ENCODE data around the gene MCRIP1.

MCRIP1 gene

DNA sequence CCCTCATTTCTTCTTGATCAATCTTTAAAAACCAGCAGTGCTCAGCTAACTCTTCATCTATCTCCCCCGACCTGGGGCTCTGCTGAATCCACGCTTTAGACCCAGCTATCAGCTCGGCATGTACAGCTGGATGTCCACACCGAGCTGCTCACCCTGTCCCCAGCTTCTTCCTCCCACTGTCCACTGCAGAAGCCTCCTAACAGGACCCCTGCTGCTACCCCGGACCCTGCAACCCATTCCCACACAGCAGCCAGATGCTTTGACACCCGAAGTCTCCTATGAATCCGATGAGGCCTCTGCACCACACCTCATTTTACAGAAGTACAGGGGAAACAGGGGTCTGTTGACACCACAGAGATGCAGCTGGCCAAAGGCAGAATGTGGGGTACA lies 15.3 kb downstream of the MCRIP1 start:
- DNase-seq: no peak

DNA sequence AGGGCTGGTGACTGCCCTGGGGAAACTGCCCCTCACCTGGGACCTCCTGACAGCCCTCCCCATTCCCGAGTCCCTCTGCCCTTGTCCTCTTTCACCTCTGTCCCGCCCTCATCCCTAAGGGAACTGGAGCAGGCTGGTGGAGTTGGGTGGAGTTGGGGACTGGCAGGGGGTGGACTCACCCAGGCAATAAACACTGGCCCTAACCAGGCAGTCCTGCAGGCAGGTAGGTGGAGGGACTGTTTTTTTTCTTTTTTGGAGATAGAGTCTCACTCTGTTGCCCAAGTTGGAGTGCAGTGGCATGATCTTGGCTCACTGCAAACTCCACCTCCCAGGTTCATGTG lies 17.5 kb downstream of the MCRIP1 start:
- no peak for DNase-seq

DNA sequence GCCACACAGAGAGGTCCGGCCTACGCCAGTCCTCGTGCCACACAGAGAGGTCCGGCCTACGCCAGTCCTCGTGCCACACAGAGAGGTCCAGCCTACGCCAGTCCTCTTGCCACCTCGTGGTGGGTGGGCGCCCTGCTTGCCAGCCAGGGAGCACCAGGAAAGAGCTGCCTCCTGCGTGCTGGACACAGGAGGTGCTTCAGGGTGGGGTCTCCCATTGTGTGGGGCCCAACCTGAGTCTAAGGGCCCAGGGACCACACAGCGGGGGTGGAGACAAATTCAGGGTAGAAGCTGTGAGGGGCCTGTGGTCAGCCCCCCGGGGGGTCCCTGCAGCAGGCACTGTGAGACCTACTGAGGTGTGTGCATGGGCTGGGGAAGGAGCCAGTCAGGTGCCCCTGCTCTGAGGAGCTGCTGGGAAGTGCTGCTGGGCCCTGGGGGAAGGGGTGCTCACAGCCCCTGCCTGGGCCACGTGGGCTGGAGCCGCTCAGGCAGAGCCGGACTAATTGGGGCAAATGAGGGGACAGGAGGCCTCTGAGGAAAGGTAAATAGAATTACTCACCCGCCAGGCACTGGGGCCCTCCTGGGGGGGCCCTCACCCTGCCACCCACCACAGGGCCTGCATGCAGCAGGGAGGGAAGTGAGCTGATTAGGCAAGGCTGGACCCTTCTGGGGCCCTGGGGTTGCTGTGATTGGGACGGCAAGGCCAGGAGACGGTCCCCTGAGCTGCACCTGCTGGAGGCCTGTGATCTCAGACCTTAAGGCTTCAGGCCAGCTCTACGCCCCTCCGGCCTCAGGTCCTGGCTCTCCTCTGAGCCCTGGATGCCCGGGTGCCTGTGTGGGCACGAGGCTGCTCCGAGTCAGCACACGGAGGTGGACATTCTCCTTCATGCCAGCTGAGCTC lies 18.1 kb downstream of the MCRIP1 start:
- no peak for DNase-seq

DNA sequence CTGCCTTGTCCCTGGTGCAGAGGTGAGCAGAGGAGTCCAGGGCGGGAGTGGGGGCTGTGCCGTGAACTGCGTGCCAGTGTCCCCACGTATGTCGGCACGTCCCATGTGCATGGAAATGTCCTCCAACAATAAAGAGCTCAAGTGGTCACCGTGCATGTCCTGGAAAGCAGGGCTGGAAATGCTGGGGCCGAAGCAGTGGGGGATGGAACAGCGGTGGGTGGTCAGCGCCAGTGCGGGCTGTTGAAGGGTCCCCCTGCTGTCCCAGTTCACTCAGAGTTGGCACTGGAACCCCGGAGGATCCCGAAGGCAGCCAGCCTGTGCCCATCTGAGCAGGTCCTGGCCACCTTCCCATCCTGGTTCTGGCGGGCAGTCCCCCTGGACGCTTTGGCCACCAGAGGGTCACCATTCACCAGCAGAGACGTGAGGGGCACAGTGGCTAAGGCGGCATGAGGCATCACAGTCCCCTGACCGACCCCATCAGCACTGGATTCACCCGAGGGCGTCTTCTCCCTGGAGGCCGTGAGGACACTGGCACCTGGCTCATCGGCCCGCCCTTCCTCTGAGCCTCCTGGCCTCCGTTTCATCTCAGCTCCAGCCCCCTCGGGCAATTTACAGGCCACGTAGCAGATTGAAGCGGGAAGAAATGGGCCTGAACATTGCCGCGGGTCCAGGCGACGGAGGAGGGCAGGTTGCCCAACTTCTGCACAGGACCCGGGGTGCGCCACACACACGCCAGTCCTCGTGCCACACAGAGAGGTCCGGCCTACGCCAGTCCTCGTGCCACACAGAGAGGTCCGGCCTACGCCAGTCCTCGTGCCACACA lies 19.0 kb downstream of the MCRIP1 start:
- no peak for DNase-seq

DNA sequence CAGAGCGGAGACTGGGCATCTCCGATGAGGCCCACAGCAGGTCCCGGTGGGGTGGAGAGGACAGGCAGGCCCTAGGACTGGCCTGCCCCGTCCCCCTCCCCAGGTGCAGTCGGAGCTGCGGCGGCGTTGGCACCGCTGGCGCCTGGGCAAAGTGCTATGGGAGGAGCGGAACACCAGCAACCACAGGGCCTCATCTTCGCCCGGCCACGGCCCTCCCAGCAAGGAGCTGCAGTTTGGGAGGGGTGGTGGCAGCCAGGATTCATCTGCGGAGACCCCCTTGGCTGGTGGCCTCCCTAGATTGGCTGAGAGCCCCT lies 19.8 kb downstream of the MCRIP1 start:
- DNase-seq: no peak

DNA sequence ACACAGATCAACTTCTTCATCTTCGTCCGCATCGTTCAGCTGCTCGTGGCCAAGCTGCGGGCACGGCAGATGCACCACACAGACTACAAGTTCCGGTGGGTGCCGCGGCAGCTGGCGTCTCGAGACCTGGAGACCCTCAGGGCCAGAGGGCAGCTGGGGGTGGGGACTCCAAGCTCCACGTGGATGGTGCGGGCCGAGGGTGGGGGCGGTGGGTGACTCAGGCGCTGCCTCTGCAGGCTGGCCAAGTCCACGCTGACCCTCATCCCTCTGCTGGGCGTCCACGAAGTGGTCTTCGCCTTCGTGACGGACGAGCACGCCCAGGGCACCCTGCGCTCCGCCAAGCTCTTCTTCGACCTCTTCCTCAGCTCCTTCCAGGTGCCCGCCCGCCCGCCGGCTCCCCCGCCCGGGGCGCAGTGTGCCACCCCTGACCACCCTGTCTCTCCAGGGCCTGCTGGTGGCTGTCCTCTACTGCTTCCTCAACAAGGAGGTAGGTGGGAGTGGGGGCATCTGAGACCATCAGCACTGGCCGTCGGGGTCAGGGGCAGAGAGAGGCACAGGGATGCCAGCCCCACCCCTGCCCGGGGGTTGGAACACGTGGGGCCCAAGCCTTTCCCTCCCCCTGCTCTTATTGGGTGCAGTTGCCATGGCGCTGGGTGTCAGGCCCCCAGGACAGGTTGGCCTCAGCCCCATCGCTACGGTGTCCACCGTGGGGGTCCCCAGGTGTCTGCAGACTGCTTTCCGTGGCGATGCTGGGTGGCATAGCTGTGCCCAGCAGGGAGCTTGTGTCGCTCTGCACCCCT lies 20.3 kb downstream of the MCRIP1 start:
- DNase-seq: no peak

DNA sequence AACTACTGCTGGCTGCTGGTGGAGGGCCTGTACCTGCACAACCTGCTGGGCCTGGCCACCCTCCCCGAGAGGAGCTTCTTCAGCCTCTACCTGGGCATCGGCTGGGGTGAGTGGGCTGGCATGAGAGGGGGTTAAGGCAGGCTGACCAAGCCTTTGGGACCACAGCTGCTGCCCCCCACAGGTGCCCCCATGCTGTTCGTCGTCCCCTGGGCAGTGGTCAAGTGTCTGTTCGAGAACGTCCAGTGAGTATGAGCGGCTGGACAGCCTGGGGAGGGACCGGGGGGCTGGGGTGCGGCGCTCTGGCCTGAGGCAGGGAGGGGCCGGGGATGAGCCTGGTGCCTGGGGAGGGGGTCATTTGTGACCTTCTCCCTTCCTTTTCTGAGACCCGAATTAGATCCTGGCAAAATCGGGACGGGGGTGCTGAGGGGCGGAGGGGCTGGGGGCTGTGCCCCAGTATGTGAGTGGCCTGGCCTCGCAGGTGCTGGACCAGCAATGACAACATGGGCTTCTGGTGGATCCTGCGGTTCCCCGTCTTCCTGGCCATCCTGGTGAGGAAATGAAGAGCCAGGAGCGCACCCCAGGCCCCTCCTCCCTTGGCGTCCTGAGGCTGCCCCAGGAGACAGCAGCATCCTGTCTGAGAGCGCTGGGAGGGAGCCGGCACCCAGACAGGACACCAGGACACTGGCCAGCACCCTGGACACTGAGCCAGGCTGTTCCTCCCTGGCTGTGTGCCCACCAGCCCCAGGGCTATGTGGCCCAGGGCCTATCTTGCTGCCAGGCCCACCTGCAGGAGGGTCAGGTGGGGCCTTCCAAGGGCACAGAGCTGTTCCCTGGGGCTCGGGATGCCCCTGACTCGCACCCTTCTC lies 21.2 kb downstream of the MCRIP1 start:
- DNase-seq: no peak

DNA sequence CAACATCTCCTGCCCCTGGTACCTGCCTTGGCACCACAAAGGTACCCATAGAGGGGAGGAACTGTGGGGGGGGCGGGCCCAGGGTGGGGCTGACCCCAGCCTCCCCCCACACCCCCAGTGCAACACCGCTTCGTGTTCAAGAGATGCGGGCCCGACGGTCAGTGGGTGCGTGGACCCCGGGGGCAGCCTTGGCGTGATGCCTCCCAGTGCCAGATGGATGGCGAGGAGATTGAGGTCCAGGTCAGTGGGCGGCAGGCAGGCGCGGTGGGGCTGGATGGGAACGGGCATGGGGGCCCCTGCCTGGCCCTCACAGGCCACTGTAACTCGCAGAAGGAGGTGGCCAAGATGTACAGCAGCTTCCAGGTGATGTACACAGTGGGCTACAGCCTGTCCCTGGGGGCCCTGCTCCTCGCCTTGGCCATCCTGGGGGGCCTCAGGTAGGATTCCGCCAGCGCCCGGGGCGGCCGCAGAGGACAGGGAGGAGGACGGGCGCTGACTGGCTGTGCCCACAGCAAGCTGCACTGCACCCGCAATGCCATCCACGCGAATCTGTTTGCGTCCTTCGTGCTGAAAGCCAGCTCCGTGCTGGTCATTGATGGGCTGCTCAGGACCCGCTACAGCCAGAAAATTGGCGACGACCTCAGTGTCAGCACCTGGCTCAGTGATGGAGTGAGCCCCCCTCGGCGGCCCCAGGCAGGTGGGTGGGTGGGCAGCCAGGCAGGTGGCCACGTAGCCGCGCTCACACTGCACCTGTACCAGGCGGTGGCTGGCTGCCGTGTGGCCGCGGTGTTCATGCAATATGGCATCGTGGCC lies 22.0 kb downstream of the MCRIP1 start:
- no peak for DNase-seq

DNA sequence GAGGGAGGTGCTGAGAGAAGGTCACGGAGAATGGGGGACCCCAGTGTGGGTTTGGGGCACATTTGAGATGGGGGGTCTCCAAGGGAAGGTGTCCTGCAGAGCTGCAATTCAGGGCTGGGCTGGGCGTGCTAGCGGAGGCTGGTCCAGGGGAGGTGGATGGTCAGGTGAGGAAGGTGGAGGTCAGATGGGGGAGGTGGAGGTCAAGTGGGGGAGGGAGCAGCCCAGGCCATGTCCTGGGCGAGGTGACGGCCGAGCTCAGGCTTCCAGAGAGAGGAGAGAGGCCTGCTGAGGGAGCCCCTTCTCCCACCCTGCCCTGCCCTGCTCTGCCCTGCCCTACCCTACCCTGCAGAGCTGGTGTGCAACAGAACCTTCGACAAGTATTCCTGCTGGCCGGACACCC lies 22.6 kb downstream of the MCRIP1 start:
- DNase-seq: no peak

DNA sequence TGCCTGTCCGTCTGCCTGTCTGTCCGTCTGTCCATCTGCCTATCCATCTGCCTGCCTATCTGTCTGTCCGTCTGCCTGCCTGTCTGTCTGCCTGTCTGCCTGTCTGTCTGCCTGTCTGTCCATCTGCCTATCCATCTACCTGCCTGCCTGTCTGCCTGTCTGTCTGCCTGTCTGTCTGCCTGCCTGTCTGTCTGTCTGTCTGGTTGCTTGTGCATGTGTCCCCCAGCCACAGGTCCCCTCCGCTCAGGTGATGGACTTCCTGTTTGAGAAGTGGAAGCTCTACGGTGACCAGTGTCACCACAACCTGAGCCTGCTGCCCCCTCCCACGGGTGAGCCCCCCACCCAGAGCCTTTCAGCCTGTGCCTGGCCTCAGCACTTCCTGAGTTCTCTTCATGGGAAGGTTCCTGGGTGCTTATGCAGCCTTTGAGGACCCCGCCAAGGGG lies 23.5 kb downstream of the MCRIP1 start:
- DNase-seq: no peak

DNA sequence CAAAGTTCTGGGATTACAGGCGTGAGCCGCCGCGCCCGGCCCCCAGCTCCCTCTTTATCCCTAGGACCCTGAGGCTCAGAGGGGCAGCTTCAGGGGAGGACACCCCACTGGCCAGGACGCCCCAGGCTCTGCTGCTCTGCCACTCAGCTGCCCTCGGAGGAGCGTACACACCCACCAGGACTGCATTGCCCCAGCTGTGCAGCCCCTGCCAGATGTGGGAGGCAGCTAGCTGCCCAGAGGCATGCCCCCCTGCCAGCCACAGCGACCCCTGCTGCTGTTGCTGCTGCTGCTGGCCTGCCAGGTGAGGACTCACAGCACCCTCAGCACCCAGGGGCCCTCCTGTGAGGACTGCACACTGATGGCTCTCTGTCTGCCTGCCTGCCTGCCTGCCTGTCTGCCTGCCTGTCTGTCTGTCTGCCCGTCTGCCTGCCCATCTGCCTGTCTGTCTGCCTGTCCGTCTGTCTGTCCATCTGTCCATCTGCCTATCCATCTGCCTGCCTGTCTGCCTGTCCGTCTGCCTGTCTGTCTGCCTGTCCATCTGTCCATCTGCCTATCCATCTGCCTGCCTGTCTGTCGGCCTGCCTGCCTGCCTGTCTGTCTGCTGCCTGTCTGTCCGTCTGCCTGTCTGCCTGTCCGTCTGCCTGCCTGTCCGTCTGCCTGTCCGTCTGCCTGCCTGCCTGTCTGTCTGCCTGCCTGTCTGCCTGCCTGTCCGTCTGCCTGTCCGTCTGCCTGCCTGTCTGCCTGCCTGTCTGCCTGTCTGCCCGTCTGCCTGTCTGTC lies 24.1 kb downstream of the MCRIP1 start:
- no peak for DNase-seq

DNA sequence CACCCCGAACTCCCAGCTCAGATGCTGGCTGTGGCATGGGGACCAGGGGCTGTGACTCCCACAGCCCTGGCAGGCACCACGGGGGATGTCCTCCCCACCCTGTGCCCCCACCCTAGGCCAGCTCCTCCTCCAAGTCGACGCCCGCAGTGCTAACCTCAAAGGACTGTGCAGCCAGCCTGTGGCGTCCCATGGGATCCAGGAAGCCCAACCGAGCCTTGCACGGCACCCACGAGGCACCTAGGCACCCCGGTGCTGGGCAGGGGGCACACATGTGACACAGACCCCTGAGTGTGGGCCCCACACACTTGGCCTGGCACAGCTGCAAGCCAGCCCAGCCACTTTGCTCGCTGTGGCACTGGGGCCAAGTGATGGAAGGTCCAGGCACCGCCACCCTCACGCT lies 25.3 kb downstream of the MCRIP1 start:
- DNase-seq: no peak

DNA sequence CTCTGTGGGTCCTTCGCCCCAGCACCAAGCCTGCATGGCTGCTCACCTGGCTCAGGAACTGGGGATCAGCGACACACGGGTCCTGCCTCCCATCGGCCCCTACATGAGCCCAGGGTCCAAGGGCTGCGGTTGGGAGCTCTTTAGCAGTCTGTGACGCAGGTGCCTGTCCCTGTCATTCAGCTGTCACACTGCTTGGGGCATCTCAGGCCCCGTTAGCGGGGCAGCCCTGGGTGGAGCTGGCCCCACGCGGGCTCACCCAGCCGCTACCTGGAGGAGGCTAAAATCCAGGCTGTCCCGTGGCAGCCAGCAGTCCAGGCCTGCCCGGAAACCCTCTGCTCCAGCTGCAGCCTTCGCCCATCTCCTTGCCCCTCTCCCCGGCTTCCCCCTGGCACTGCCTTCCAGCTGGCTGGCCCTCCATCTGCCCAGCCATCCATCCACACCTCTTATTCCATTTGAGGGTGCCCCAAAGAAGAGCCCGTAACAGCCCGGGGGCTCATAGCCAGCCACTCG lies 25.8 kb downstream of the MCRIP1 start:
- DNase-seq: no peak

DNA sequence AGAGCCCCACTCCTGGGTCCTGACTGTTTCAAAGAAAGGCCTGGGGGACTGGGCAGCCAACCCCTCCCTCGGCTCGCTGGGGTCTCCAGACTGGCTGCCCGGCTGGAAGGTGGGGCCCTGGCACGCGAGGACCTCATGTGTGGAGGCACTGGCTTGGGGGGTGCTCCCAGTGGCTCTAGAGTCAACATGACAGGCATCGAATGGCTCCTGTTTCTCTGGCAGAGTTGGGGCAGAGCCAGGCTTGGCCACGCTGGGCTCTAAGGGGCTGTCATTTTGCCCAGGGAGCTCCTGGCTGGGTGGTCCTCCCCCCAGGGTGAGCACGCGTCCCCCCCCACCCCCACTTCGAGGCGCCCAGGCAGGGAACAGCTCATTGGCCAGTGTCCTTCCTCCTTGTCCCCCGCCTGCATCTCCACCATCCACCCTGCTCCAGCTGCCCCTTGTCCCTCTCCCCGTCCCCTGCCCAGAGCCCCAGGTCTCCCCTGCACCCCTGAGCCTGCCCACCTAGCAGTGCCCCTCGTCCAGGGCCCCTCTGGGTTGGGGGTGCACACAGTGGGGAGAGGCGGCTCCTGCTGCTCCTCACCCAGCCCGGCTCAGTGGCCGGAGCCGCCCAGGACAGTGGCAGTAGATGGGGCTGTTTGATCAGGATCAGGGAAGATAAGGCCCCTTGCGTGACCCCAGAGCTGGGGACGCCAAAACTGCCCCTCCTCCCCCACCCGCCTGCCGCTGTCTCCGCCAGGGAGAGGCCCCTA lies 26.5 kb downstream of the MCRIP1 start:
- DNase-seq: no peak

DNA sequence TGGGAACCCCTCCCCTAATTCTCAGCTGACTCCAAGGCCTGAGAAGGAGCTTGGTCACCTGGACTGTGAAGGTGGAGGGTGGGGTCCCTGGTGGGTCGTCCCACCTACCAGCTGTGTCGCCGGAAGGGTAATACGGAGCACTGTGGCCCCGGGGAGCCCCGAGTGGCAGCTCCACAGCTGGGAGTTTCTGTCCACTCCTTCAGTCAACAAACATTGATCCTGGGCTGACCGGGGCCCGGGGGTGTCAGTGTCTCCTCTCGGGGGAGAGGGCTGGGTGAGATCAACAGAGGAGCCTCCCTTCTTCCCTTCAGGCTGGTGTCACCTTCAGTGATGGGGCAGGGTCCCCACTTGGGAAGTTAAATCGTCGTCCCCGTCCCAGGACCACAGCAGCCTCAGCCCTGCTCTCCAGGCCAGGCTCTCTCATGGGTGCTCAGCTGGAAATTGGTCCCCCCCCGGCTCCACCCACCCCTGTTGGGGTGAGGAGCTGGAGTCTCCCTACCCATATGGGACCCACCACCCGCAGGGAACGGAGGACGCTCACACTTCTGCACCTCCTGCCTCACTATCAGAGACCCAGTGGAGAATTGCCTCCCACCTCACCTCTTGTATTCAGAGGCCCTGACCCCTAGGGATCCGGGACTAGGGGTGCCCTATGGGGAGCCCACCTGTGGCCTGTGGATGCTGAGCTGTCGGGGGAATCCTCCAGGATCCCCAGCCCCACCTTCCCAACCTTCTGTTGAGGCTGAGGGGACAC lies 27.2 kb downstream of the MCRIP1 start:
- DNase-seq: no peak

DNA sequence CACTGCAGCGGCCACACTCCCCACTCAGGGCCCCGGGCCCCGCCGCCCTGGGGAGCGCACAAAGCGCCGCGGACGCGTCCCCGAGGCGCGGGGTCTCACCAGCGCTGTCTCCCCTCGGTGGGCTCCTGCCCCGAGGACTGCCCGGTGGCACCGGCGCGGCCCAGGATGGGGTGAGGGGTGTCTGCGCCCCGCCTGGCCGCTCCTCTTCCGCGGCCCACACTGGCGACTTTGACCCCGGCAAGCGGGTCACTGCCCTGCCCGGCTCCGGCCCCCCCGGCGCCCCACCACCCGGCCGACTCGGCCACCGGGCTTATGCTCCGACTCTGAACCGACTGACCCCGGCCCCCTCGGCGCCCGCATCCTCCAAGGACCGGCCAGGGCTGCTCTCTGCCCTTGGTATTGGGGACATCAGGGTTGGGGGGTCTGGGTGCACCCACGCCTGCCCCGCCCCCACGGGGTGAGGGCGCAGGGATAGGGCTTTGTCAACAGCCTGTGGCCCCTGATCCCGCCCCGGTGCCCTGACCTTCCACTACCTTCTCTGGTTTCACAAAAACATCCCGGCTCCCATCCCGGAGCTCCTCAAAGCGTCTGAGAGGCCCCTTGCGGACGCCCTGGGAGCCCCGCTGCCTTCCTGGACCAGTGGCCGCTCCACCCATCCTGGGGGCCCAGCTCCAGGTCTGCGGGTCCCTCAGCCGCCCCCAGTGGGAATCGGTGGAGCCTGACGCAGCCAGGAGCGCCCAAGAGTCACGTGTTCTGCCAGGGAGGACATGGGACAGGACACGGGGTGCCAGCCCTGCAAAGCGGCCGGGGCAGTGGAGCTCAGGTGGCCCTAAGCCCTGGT lies 28.3 kb downstream of the MCRIP1 start:
- no peak for DNase-seq

DNA sequence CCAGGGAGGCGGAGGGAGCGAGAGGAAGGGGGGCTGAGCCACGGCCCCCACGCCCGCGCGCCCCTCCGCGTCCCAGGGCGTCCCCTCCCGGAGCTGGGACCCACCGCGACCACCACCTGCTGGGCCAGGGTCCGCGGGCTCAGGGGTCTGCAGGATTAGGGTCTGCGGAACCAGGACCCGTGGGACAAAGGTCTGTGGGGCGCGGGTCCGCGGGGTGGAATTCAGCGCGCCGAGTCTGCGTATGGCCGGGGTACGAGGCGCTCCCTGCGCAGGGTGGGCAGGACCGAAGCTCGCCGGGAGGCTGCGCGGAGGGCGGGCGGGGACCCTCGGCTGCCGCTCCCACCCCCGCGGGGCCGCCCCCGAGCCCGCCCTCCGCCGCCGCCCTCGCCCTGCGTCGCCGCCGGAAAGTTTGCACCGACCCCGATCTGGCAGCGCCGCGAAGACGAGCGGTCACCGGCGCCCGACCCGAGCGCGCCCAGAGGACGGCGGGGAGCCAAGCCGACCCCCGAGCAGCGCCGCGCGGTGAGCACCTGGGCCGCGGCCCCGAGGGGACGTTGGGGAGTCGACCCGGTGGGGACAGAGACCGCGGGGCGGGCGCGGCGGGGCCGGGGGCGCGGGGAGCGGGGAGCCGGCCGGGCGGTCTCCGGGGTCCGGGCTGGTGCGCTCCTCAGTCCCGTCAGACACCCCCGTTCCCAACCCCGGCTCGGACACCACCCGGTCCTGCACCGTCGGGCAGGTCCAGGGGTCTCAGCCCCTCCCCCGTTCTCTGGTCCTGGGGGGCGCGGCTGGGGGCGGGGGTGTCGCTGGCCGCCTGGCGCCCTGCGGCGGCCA lies 29.1 kb downstream of the MCRIP1 start, which contains the start of gene GCGR:
Gene GCGR (plus strand): TSS at position 423 of the 831 bp plus-strand sequence. CDS start 4,869 bp downstream, outside the sequence.
- no peak for DNase-seq

Data from activated T-cell treated with anti-CD3 and anti-CD28 coated beads for 4 hours (primary cell).